IPS-18a (cell line): ENCODE results near the gene ARL8A.
"Not testable (repeated sequence)": the region's sequence is repeated elsewhere in the genome, so short reads cannot be mapped to it uniquely, and the experiment has no call there.

Source experiments
- H3K27ac ChIP-seq: one replicate; pipeline ENCODE4 v1.5.1; 2013; ENCODE audit warnings: low read length
- H3K27me3 ChIP-seq: one replicate; pipeline ENCODE4 v1.6.1; 2013; ENCODE audit warnings: mild to moderate bottlenecking, low read length; ENCODE audit not compliant: control insufficient read depth, insufficient read depth
- H3K36me3 ChIP-seq: one replicate; pipeline ENCODE4 v1.6.1; 2013; ENCODE audit warnings: low read depth, low read length; ENCODE audit not compliant: control insufficient read depth
- H3K4me1 ChIP-seq: one replicate; pipeline ENCODE4 v1.6.1; 2013; ENCODE audit warnings: low read depth, low read length; ENCODE audit not compliant: control insufficient read depth
- H3K4me3 ChIP-seq: one replicate; pipeline ENCODE4 v1.5.1; 2013; ENCODE audit warnings: low read length
- H3K9ac ChIP-seq: one replicate; pipeline ENCODE4 v1.6.1; 2013; ENCODE audit warnings: mild to moderate bottlenecking, low read length, moderate library complexity
- H3K9me3 ChIP-seq: one replicate; pipeline ENCODE4 v1.6.1; 2013; ENCODE audit warnings: low read depth, low read length; ENCODE audit not compliant: control insufficient read depth

Gene ARL8A

DNA sequence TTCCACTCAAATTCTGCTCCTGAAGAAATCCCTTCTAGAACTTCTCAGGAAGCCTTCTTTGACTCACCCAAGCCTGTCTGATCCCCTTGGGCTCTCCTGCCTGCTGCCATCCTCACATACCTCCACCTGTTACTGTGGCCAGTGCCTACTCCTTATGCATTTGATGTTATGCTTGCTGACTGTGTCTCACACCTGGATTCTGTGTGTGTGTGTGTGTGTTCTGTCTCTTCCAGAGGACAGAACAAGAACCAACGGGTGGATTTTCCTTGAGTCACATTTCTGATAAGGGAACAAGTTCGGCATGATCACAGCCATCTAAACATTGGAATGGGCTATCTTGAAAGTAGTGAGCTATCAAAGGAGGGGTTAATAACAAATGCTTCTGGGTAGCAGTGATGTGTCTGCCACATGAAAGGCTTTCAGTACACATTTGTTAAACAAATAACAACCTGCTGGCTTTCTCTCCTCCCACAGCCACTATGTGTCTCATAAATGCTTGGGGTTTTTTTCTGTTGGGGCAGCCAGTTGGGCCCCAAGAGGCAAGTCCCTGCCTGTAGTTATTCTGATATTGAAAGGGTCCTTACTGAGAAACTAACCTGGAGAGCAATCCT is 30.7 kb downstream of the ARL8A start:
- Histone ChIP-seq H3K4me3 (no peak overlapping the region), H3K27ac (no peak overlapping the region), H3K27me3 (no peaks in the 10 kb centered on the region), H3K9me3 (no peaks in the 10 kb centered on the region), H3K9ac (no peak overlapping the region), H3K36me3 (no peaks in the 10 kb centered on the region), H3K4me1 (no peaks in the 10 kb centered on the region)

DNA sequence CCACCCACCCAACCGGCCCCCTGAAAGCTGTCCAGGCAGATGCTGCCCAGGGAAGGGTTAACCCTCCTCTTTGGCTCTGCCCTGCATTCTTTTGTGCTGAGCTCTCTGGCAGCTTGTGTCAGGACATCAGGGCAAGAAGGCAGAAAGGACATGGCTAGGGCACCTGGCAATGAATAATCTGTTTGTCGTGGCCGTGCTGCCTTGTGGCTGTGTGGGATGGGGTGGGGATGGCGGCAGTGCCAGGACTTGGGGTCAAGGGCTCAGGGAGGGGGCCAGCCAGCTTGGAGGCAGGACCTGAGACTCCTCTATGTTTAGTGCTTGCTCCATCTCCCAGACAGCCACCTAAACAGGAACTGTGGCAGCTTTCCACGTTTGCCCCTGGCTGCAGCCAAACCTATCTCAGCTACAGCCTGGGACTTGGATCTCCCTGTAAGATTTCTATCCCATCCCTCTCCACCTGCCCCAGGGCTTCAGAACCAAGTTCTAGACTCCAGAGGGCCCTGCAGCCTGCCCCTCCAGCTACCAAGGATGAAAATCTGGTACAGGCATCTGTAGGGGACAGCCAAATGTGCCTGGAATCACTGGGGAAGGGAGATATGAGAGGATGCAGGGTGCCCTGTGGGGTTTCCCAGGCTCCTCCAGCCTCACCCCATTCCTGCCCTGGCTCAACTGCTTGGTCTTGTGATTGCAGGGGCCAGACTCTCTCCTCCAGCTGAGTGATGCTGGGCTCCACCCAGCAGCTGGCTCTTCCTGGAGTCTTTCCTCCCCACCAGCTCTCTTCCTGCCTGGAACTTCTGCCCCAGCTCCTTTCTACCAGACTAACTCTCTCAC is 31.5 kb downstream of the ARL8A start:
- H3K27ac ChIP-seq: no peak overlapping the region
- no peak overlapping the region for H3K9ac ChIP-seq
- H3K36me3 ChIP-seq: no peaks in the 10 kb centered on the region
- H3K9me3 ChIP-seq: no peaks in the 10 kb centered on the region
- no peaks in the 10 kb centered on the region for H3K4me1 ChIP-seq
- no peaks in the 10 kb centered on the region for H3K27me3 ChIP-seq
- no peak overlapping the region for H3K4me3 ChIP-seq

- H3K4me3 ChIP-seq, H3K4me1 ChIP-seq, H3K36me3 ChIP-seq, H3K27me3 ChIP-seq, H3K9ac ChIP-seq, H3K9me3 ChIP-seq, H3K27ac ChIP-seq: not testable (repeated sequence)
Measured at GRCh38 chr1:202111589-202111988, 32.9 kb downstream of the ARL8A start.

DNA sequence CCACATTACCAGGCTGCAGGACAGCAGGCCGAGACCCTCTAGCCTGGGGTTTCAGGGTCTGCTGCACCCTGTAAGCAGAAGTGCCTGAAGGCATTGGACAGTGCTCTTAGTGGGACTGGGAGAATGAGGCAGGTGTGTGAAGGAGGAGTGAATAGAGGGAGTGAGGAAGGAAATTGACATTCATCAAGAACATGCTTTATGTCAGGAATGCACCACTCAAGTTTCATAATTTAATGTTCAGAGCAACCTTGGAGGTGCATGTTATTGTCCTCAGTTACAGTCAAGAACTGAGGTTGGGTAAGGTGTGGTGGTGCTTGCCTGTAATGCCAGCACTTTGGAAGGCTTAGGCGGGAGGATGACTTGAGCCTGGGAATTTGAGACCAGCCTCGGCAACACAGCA is 33.6 kb downstream of the ARL8A start:
- Histone ChIP-seq H3K4me3 (no peak overlapping the region), H3K9ac (no peak overlapping the region), H3K27ac (no peak overlapping the region), H3K27me3 (no peaks in the 10 kb centered on the region), H3K9me3 (no peaks in the 10 kb centered on the region), H3K4me1 (peaks cover 11% of the 10 kb centered on the region), H3K36me3 (no peaks in the 10 kb centered on the region)

- Histone ChIP-seq H3K9ac (no peak overlapping the region), H3K4me3 (no peak overlapping the region), H3K4me1 (peaks cover 20% of the 10 kb centered on the region), H3K27ac (no peak overlapping the region), H3K9me3 (no peaks in the 10 kb centered on the region), H3K36me3 (no peaks in the 10 kb centered on the region), H3K27me3 (no peaks in the 10 kb centered on the region)
Measured at GRCh38 chr1:202107801-202108731, 36.5 kb downstream of the ARL8A start.

- H3K36me3 ChIP-seq: no peaks in the 10 kb centered on the region
- H3K9ac ChIP-seq: no peak overlapping the region
- H3K4me1 ChIP-seq: peaks cover 20% of the 10 kb centered on the region
- H3K9me3 ChIP-seq: no peaks in the 10 kb centered on the region
- no peak overlapping the region for H3K27ac ChIP-seq
- no peak overlapping the region for H3K4me3 ChIP-seq
- no peaks in the 10 kb centered on the region for H3K27me3 ChIP-seq
Measured at GRCh38 chr1:202107321-202107761, 37.2 kb downstream of the ARL8A start.

GRCh38 chr1:202106340-202107254 is 37.9 kb downstream of the ARL8A start:
- Histone ChIP-seq H3K36me3 (no peaks in the 10 kb centered on the region), H3K9me3 (no peaks in the 10 kb centered on the region), H3K27ac (no peak overlapping the region), H3K4me1 (peaks cover 20% of the 10 kb centered on the region), H3K9ac (no peak overlapping the region), H3K27me3 (no peaks in the 10 kb centered on the region), H3K4me3 (no peak overlapping the region)

DNA sequence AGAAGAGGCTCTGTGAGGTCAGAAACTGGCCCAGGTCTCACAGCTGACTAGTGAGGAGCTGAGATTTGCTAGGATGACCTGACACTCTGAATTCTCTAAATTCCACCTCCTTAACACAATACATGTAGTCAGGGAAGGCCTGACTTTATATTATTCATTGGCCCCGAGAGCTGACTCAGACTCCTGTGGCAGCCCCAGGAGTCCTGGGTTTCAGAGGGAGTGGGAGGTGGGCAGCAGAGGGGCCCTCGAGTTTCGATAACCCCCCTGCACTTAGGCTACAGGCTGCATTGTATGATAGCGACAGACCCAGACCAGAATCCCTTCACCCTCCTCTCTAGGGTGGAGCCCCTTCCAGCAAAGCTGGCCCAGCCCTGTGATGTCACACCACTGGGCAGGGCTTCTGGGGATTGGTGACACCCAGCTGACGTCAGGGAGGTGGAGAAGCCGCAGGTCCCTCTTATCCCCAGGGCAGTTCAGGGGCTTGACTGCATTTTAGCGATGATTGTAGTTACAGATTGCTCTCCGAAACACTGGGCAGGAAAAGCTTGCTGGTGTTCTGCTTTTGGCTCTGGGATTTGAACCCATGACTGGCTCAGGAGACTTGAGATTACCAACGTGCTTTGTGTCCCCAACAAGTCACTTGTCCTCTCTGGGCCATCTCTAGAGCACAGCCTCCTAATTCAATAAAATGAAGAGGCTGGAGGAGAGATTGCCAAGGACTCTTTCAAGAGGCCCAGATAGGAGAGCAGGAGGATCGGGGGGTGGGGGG is 38.8 kb downstream of the ARL8A start:
- Histone ChIP-seq H3K9me3 (no peaks in the 10 kb centered on the region), H3K4me3 (peak overlapping the region; percentile 34), H3K4me1 (peaks cover 20% of the 10 kb centered on the region), H3K36me3 (no peaks in the 10 kb centered on the region), H3K27me3 (no peaks in the 10 kb centered on the region), H3K9ac (no peak overlapping the region), H3K27ac (no peak overlapping the region)

- peaks cover 20% of the 10 kb centered on the region for H3K4me1 ChIP-seq
- no peak overlapping the region for H3K9ac ChIP-seq
- H3K27ac ChIP-seq: no peak overlapping the region
- no peak overlapping the region for H3K4me3 ChIP-seq
- no peaks in the 10 kb centered on the region for H3K36me3 ChIP-seq
- H3K9me3 ChIP-seq: no peaks in the 10 kb centered on the region
- no peaks in the 10 kb centered on the region for H3K27me3 ChIP-seq
Measured at GRCh38 chr1:202104073-202104472, 40.5 kb downstream of the ARL8A start.

DNA sequence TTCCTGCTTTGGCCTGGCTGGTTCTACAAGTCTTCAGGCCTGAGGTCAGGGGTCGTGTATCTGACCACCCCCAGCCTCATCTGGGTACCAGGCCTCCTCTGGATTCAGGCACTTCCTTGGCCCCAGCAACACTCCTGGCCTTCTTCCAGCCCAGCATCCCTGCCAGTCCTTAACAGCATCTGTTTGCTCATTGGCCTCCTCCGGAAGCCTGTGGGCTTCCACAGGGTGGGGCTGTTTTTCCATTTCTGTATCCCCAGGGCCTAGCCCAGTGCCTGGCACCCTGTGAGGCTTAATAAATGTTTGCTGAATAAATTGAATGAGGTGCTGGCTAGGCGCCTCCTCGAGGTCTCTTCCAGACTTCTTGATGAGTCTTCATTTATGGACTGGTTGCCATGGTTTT is 43.4 kb downstream of the ARL8A start:
- peaks cover 12% of the 10 kb centered on the region for H3K4me1 ChIP-seq
- no peaks in the 10 kb centered on the region for H3K9me3 ChIP-seq
- H3K27me3 ChIP-seq: no peaks in the 10 kb centered on the region
- H3K9ac ChIP-seq: no peak overlapping the region
- H3K36me3 ChIP-seq: no peaks in the 10 kb centered on the region
- H3K4me3 ChIP-seq: no peak overlapping the region
- H3K27ac ChIP-seq: no peak overlapping the region
